Measurements from ENCODE around the gene AKT1S1. TPM values are rescaled to one million over a fixed set of nuclear protein-coding genes. Genes with fewer than 3 reads are reported as not detected.

AKT1S1 gene
- total RNA-seq, 1 donor from 2014 or later = 38.6 TPM

- Mint-ChIP-seq H3K9me3 (no peaks in the 10 kb centered on the region), H3K4me1 (peaks cover 5% of the 10 kb centered on the region), H3K36me3 (ENCODE audit: low read depth) (peaks cover 13% of the 10 kb centered on the region), H3K4me3 (no peak overlapping the region), H3K27me3 (ENCODE audit: low read depth) (no peaks in the 10 kb centered on the region), H3K27ac (ENCODE audit: unreplicated experiment) (no peak overlapping the region)
- DNase-seq (ENCODE audit: low read depth, low spot score) = no peak
- TF ChIP-seq CTCF (conservative IDR thresholded peaks at IDR 0.05) = no peak
These were observed 33.9 kb downstream of the AKT1S1 start for GRCh38 chr19:49843265-49843664.

GRCh38 chr19:49840736-49841249 is 36.4 kb downstream of the AKT1S1 start:
- DNase-seq (ENCODE audit: low read depth, low spot score) = no peak
- Mint-ChIP-seq H3K4me3 (peak overlapping the region; percentile 20), H3K27ac (ENCODE audit: unreplicated experiment) (no peak overlapping the region), H3K4me1 (peaks cover 5% of the 10 kb centered on the region), H3K27me3 (ENCODE audit: low read depth) (no peaks in the 10 kb centered on the region), H3K36me3 (ENCODE audit: low read depth) (peaks cover 19% of the 10 kb centered on the region), H3K9me3 (no peaks in the 10 kb centered on the region)
- TF ChIP-seq CTCF (conservative IDR thresholded peaks at IDR 0.05) = no peak

GRCh38 chr19:49840321-49840720 is 36.8 kb downstream of the AKT1S1 start:
- Mint-ChIP-seq H3K4me3 (peak overlapping the region; percentile 44), H3K4me1 (peaks cover 5% of the 10 kb centered on the region)

GRCh38 chr19:49839713-49840112 is 37.4 kb downstream of the AKT1S1 start:
- H3K4me3 Mint-ChIP-seq = no peak overlapping the region
- no peaks in the 10 kb centered on the region for H3K27me3 Mint-ChIP-seq (ENCODE audit: low read depth)
- H3K9me3 Mint-ChIP-seq = no peaks in the 10 kb centered on the region
- peaks cover 21% of the 10 kb centered on the region for H3K36me3 Mint-ChIP-seq (ENCODE audit: low read depth)
- no peak overlapping the region for H3K27ac Mint-ChIP-seq (ENCODE audit: unreplicated experiment)
- no peak for DNase-seq (ENCODE audit: low read depth, low spot score)
- no peak for TF ChIP-seq CTCF (conservative IDR thresholded peaks at IDR 0.05)
- peaks cover 5% of the 10 kb centered on the region for H3K4me1 Mint-ChIP-seq

More at GRCh38 chr19:49840321-49840720, 36.8 kb downstream of the AKT1S1 start:
- Mint-ChIP-seq H3K27me3 (ENCODE audit: low read depth) (no peaks in the 10 kb centered on the region), H3K27ac (ENCODE audit: unreplicated experiment) (no peak overlapping the region), H3K36me3 (ENCODE audit: low read depth) (peaks cover 19% of the 10 kb centered on the region), H3K9me3 (no peaks in the 10 kb centered on the region)
- TF ChIP-seq CTCF (conservative IDR thresholded peaks at IDR 0.05) = no peak
- no peak for DNase-seq (ENCODE audit: low read depth, low spot score)

GRCh38 chr19:49838885-49839588 is 38.1 kb downstream of the AKT1S1 start:
- peaks cover 23% of the 10 kb centered on the region for H3K36me3 Mint-ChIP-seq (ENCODE audit: low read depth)
- no peaks in the 10 kb centered on the region for H3K27me3 Mint-ChIP-seq (ENCODE audit: low read depth)
- H3K9me3 Mint-ChIP-seq = no peaks in the 10 kb centered on the region
- no peak for TF ChIP-seq CTCF (conservative IDR thresholded peaks at IDR 0.05)
- no peak for DNase-seq (ENCODE audit: low read depth, low spot score)
- peaks cover 5% of the 10 kb centered on the region for H3K4me1 Mint-ChIP-seq
- no peak overlapping the region for H3K27ac Mint-ChIP-seq (ENCODE audit: unreplicated experiment)
- no peak overlapping the region for H3K4me3 Mint-ChIP-seq
